Brain microvascular endothelial cell (primary cell): ENCODE measurements around the gene HDDC2.

Source experiments
- DNase-seq: peaks from one replicate; pipeline ENCODE4 v3.0.0-alpha.2; 2020
- H3K27ac ChIP-seq: fragments of 250-450 bp; sonication (Bioruptor Pico); 2 replicates; pipeline ENCODE4 v1.5.1; 2020; ENCODE audit warnings: mild to moderate bottlenecking, moderate library complexity
- H3K27me3 ChIP-seq: fragments of 250-450 bp; sonication (Bioruptor Pico); replicated peaks from 2 replicates; pipeline ENCODE4 v1.5.1; 2020; ENCODE audit warnings: mild to moderate bottlenecking
- H3K36me3 ChIP-seq: fragments of 250-450 bp; sonication (Bioruptor Pico); replicated peaks from 2 replicates; pipeline ENCODE4 v1.5.1; 2020; ENCODE audit warnings: mild to moderate bottlenecking
- H3K4me3 ChIP-seq: 2 replicates; pipeline ENCODE4 v1.5.1; 2011; ENCODE audit warnings: low read depth, mild to moderate bottlenecking, control low read depth, low read length, moderate library complexity
- in situ Hi-C: cut with HindIII; loops from 2 replicates; pipeline ENCODE4 v1.10.0; 2017; ENCODE audit warnings: low sequenced_read_pairs, low pct_ligation_motif_present
- TF ChIP-seq, protein P1 (sequence below): IDR thresholded peaks from 2 replicates; pipeline ENCODE4 v1.5.1; 2011; ENCODE audit warnings: low read depth, mild to moderate bottlenecking, moderate library complexity, low read length, control low read depth, inconsistent platforms; ENCODE audit errors: missing control alignments

The HDDC2 gene

DNA sequence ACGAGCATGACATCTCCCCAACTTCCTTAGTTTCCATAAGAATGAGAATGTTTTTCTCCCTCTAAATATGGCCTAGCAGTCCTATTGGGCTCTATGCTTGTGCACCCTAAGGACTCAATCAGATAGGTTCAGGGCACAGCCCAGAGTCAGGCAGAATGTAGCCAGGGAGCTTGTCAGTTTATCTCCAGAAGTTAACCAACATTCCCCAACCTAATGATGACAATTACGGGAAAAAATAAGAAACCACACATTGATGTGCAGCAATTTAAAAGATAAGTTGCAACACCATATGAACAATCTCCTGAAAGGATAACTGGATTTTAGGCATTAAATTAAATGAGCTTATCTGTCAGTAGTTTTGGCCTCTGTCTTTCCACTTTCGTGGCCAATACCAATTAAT lies 71.1 kb downstream of the HDDC2 start:
- Histone ChIP-seq H3K27ac (no peak overlapping the region), H3K4me3 (no peak overlapping the region), H3K36me3 (no peaks in the 10 kb centered on the region), H3K27me3 (no peaks in the 10 kb centered on the region)
- no peak for DNase-seq
- in situ Hi-C loops = no loop called here
- TF ChIP-seq, protein P1, sequence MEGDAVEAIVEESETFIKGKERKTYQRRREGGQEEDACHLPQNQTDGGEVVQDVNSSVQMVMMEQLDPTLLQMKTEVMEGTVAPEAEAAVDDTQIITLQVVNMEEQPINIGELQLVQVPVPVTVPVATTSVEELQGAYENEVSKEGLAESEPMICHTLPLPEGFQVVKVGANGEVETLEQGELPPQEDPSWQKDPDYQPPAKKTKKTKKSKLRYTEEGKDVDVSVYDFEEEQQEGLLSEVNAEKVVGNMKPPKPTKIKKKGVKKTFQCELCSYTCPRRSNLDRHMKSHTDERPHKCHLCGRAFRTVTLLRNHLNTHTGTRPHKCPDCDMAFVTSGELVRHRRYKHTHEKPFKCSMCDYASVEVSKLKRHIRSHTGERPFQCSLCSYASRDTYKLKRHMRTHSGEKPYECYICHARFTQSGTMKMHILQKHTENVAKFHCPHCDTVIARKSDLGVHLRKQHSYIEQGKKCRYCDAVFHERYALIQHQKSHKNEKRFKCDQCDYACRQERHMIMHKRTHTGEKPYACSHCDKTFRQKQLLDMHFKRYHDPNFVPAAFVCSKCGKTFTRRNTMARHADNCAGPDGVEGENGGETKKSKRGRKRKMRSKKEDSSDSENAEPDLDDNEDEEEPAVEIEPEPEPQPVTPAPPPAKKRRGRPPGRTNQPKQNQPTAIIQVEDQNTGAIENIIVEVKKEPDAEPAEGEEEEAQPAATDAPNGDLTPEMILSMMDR = no peak

- TF ChIP-seq, protein P1 = no peak
Observed at GRCh38 chr6:125228981-125229479, 72.7 kb downstream of the HDDC2 start.

GRCh38 chr6:125227244-125227643 lies 74.5 kb downstream of the HDDC2 start:
- no peaks in the 10 kb centered on the region for H3K27me3 ChIP-seq
- H3K27ac ChIP-seq = no peak overlapping the region
- H3K4me3 ChIP-seq = no peak overlapping the region
- in situ Hi-C loops = no loop called here
- no peak for DNase-seq
- TF ChIP-seq, protein P1 = no peak
- H3K36me3 ChIP-seq = no peaks in the 10 kb centered on the region

More at GRCh38 chr6:125228981-125229479, 72.7 kb downstream of the HDDC2 start:
- DNase-seq = no peak
- H3K4me3 ChIP-seq = no peak overlapping the region
- no peak overlapping the region for H3K27ac ChIP-seq
- no peaks in the 10 kb centered on the region for H3K36me3 ChIP-seq
- H3K27me3 ChIP-seq = no peaks in the 10 kb centered on the region
- in situ Hi-C loops = no loop called here
